Stimulated activated CD4-positive, alpha-beta T cell treated with anti-CD3 and anti-CD28 coated beads, Interleukin-4, amount 100 ng/mL, for 24 hours (primary cell): ENCODE results near the gene ZPBP.

Experiments
- DNase-seq: peaks from one replicate; pipeline ENCODE4 v3.0.0-alpha.2; 2020

ZPBP gene

DNA sequence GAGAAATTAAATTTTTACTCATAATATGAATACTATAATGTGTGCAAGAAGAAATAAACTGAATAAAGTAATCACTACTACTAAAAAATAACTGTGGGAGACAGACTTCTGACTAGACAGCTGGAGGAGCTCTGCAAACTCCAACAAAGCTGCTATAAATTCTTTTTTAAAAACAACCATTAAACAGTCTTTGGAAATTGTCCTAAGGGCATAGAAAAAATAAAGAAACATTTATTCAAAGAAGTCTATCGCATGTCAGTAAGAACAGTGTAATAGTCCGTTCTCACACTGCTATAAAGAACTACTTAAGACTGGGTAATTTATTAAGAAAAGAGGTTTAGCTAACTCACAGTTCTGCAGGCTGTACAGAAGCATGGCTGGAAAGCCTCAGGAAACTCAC, 56.0 kb downstream of the ZPBP start:
- no peak for DNase-seq

DNA sequence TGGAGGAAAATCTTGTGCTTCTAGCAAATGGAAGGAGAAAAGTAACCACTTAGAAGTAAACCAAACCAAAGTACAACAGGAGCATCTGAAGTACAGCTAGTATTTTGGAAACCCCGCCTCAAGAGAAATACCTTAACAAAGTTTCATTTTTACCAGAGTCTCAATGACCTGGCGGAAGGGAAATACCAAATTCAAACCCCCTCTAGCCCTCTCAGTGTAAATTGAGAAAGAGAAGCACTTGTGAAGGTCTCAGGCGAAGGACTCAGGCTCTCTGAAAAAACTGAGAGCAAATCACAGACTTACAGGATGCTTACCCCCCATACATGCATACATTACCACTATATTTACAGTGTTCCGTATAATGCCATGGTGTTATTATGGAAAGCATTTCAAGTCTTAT, 70.1 kb downstream of the ZPBP start:
- no peak for DNase-seq

DNA sequence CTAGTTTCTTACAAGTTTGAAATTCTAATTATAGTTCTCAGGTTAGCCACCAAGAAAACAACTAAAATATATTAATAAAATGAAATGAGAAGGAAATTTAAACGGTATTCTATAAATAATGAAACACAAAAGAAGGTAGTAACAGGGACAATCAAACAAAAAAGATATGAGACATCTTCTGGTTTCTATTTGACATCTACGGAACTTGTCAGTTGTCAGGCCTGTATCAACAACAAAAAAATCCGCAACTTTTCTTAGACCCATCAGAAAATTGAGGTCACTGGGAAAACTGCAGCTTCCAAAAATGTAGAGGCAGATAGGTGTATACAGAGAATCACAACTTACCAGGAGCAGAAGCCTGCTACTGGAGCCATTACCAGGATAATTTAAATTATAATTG, 70.6 kb downstream of the ZPBP start:
- no peak for DNase-seq

DNA sequence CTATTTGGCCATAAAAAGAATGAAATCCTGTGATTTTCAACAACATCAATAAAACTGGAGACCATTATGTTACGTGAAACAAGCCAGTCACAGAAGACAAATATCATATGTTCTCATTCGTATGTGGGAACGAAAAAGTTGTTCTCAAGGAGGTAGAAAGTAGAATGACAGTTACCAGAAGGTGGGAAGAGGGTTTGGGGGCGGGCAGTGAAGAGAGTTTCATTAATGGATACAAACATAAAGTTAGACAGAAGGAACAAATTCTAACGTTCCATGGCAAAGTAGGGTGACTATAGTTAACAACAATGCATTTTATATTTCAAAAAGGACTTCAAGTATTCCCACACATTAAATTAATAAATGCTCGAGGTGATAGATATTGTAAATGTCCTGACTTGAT, 97.4 kb downstream of the ZPBP start:
- no peak for DNase-seq

DNA sequence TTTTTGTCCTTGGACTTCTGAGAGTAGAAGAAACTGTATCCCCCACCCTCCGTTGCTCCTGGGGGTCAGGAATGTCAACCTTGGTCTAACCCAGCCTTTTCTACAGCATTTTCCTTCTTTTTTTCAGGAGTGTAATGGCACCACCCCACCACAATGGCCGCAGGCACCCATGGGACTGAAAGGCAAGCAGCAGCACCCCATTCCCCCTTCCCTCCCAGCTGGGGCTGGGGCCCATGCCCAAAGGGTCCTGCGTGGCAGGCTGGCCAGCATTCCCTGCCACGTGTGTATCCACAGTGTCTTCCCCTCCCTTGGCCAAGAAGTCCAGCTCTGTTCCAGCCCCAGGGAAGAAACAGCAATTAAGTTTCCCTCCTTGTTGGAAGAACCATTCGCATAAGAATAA, 106.9 kb downstream of the ZPBP start:
- no peak for DNase-seq

DNA sequence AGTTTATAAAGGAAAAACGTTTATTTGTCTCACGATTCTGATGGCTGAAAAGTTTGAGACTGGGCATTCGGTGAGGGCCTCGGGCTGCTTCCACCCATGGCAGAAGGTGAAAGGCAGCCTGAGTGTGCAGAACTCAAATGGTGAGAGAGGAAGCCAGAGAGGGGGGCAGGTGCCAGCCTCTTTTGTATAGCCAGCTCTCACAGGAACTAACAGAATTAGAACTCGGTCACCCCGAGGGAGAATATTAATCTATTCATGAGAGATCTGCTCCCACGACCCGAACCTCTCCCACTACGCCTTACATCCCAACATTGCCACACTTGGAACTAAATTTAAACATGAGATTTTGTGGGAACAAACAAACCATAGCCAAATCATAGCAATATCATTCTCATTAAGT, 112.6 kb downstream of the ZPBP start:
- no peak for DNase-seq

DNA sequence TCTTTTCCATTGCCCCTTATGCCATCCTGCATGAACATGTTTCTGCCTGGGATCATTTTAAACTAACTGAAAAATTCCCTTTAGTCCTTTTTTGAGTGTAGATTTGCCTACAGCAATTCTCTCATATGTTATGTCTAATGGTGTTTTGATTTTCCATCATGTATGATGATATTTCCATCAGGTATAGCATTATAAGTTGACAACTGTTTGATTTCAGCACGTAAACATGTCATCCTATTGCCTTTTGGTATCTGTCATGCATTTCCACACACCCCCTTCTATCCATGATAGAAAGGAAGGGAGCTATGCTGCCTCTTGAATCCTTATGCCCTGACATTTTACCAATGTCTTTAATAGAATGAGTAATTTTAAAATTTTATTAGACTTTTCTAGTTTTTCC, 116.8 kb downstream of the ZPBP start:
- no peak for DNase-seq

DNA sequence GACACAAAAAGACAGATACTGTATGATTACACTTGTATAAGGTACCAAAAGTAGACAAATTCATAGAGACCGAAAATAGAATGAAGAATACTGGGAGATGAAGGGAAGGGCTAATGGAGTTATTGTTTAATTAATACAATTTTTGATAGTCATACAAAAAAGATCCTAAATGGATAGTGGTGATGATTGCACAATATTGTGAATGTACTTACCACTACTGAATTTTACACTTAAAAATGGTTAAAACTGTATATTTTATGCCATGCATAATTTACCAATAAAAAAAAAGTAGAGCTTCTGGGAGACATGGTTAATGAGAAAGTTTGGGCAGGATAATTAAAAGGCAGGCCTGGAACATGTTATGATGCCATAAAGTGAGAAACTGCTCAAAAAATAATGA, 119.0 kb downstream of the ZPBP start:
- DNase-seq = no peak

DNA sequence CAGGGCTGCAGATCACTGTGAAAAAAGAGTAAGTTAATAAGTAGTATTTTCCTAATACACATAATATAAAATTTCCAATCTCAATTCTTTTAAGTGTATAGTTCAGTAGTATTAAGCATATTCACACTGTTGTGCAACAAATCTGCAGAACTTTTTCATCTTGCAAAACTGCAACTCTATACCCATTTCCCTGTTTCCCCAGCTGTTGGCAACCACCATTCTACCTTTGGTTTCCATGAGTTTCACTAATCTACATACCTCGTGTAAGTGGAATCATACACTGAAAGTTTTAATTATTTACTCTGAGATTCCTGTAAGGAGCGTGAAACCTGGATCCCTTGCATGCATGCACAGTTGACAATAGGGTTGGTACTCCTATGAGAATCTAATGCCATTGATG, 155.4 kb downstream of the ZPBP start:
- DNase-seq = no peak

DNA sequence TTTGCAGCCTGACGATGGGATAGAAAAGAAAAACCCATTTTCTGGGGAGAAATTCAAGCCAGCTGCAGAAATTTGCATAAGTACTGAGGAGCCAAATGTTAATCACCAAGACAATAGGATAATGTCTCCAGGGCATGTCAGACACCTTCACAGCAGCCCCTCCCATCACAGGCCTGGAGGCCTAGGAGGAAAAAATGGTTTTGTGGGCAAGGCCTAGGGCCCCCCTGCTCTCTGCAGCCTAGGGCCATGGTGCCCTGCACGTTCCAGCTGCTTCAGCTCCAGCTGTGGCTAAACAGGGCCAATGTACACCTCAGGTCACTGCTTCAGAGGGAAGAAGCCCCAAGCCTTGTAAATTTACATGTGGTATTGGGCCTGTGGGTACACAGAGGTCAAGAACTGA, 161.4 kb downstream of the ZPBP start:
- DNase-seq = no peak

DNA sequence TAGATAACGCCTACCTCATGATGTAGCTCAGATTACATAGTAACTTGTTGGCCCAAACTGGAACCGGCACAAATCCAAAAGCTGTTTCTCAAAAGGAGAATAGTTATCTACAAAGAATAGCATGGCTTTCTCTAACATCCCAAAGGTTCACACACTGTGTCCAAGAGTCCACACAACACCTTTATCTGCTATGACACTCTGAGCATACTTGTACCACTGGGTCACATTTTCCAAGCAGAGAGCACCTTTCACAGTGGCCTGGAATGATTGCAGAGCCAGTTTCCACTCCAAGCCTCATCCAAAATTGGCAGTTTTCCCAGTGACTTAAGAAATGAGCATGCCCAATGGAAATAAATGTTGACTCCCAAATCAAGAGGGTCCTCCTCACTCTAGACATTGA, 164.3 kb downstream of the ZPBP start:
- no peak for DNase-seq

DNA sequence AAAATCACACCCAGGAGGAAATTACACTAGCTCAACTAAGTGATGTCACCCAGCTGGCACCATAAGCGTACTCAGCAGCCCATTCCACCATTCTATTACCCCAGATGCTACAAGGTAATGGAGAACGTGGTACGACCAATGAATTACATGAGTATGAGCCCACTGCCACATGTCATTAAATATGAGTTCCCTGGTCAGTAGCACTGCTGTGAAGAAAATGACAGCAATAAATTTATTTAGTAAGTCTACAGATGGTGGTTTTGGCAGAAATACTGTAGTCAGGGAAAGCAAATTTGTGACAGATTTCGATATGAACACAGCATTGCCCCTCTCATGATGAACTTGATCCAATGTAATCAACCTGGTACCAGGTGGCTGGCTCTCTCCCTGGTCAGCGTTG, 165.4 kb downstream of the ZPBP start:
- no peak for DNase-seq

DNA sequence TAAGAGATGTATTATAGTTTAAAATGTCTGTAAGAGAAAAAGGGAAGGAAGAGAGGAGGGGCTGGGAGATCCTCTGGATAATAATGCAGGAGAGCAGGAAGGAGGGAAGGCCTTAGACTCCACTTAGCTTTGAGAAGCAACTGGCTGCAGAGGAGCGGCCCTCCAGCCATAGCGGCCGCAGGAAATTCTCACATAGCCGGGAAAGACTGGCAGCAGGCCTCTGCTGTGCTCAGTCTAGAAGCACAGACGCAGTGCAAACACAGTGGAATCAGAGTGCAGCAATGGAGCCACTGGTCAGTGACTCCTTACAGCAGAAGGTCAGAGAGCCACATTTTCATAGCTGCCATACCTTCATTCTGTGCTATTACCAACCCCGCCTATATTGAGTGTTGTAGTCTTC, 166.3 kb downstream of the ZPBP start:
- DNase-seq = no peak

DNA sequence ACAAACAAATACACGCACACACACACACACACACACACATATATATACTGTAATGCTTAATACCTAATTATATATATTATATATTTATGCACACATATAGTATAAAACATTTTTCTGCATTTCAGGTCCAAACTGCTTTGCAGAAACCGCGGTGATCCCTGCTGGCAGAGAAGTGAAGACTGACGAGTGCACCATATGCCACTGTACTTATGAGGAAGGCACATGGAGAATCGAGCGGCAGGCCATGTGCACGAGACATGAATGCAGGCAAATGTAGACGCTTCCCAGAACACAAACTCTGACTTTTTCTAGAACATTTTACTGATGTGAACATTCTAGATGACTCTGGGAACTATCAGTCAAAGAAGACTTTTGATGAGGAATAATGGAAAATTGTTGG, 181.1 kb downstream of the ZPBP start:
- DNase-seq = no peak

DNA sequence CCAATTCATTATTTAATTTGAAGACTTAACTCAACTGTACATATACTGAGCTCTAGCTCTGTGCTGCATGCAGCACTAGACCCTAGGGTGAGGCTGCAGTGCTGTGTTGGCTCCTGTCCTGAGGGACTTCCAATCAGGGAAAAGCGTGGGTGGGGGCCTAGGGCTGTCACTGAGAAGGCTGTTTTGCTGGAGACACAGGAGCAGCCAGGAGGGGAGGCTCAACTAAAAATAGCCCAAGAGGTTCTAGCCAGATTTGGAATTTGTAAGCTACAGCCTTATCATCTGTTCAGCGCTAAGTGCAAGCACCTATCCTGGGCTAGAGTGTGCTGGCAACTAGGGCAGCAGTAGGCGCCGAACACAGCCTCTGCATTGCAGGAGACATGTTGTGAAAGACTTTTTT, 198.5 kb downstream of the ZPBP start:
- no peak for DNase-seq

DNA sequence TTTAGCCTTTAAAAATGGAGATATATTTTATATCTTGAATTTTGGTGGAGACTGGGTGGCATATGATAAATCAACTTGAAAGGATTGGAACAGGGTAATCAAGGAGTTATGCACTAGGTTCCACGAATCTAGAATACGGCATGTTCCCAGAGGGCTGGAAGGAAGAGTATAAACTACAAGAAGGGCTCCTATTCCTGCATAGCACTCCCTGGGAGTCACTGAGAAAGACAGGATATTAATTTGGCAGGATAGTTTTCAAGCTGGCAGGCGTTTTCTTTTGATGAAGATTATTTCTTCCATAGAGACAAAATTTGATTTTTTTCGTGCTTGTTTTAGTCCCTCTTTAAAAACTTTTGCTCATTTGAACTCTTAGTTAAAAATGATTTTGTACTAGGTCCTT, 199.9 kb downstream of the ZPBP start:
- DNase-seq = no peak

DNA sequence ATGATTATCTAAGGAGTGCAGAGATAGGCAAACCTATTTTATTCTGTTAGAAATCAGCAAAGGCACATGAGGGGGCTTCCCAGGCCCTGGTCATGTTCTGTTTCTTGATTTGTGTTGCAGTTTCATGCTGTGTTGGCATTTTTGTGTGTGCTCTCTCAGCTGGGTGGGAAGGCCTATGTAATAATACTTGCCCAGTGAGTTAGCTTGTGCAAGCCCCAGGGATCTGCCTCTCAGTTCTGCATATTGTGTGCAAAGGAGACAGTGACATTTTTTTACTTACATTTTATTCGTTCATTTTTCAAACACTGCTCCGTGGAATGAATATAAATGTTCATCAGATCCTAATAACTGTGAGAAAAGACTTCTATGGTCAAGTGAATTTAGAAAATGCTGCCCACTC, 200.6 kb downstream of the ZPBP start:
- DNase-seq = no peak
